Subcutaneous abdominal adipose tissue (tissue), 5 donors: ENCODE results near the gene LCK.

Experiments
- H3K27ac ChIP-seq: one replicate; pipeline ENCODE4 v1.7.0; 2013; ENCODE audit warnings: low read depth, mild to moderate bottlenecking, inconsistent platforms, low read length, moderate library complexity
- H3K27me3 ChIP-seq, 5 donors: one replicate each; pipeline ENCODE4 v1.7.0; 2013; ENCODE audit warnings: low read length in 5 of 5, inconsistent platforms in 1 of 5; ENCODE audit not compliant: control insufficient read depth in 5 of 5, insufficient read depth in 4 of 5
- H3K36me3 ChIP-seq, 5 donors: one replicate each; pipeline ENCODE4 v1.7.0; 2013; ENCODE audit warnings: low read length in 5 of 5; ENCODE audit not compliant: control insufficient read depth in 5 of 5, insufficient read depth in 5 of 5
- H3K4me1 ChIP-seq, 5 donors: one replicate each; pipeline ENCODE4 v1.7.0; 2013; ENCODE audit warnings: low read length in 5 of 5, mild to moderate bottlenecking in 3 of 5, moderate library complexity in 1 of 5; ENCODE audit not compliant: control insufficient read depth in 5 of 5, insufficient read depth in 5 of 5
- H3K4me3 ChIP-seq, 5 donors: one replicate each; pipeline ENCODE4 v1.7.0; 2013; ENCODE audit warnings: low read length in 5 of 5, low read depth in 1 of 5
- H3K9ac ChIP-seq, 5 donors: one replicate each; pipeline ENCODE4 v1.7.0; 2013; ENCODE audit warnings: low read length in 5 of 5, mild to moderate bottlenecking in 4 of 5, moderate library complexity in 3 of 5
- H3K9me3 ChIP-seq, 5 donors: one replicate each; pipeline ENCODE4 v1.7.0; 2013; ENCODE audit warnings: low read length in 5 of 5; ENCODE audit not compliant: control insufficient read depth in 5 of 5
- donor health status: healthy.
- donor health status: healthy.
- donor health status: healthy.
- donor health status: healthy.
- donor health status: healthy.

LCK gene

DNA sequence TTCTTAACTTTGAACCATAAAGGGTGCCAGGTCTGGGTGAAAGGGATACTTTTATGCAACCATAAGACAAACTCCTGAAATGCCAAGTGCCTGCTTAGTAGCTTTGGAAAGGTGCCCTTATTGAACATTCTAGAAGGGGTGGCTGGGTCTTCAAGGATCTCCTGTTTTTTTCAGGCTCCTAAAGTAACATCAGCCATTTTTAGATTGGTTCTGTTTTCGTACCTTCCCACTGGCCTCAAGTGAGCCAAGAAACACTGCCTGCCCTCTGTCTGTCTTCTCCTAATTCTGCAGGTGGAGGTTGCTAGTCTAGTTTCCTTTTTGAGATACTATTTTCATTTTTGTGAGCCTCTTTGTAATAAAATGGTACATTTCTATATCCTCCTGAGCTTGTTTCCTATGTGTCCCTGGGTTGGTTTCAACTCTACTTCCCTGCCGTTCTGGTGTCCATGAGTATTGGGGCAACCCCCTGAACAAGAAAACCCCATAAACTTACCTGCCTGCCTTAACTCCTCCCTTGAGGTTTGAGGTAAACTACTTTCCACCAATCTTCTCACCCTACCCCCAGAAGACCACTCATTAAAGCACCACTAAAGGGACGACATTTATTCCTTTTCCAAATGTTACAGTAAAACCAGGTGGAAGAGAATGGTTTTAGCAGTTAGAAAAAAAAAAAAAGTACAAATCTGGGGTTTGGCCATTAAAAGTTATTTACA lies 82.3 kb downstream of the LCK start:
- Histone ChIP-seq H3K4me3 (no peak overlapping the region), H3K9ac (peak overlapping the region in 1 of 5 donors; percentile 26), H3K9me3 (no peaks in the 10 kb centered on the region), H3K4me1 (peaks cover 0 to 36% (median 32%) of the 10 kb centered on the region in 5 donors), H3K27me3 (peaks cover 0 to 2% (median 0%) of the 10 kb centered on the region in 5 donors), H3K36me3 (peaks cover 0 to 51% (median 36%) of the 10 kb centered on the region in 5 donors), H3K27ac (no peak overlapping the region)

DNA sequence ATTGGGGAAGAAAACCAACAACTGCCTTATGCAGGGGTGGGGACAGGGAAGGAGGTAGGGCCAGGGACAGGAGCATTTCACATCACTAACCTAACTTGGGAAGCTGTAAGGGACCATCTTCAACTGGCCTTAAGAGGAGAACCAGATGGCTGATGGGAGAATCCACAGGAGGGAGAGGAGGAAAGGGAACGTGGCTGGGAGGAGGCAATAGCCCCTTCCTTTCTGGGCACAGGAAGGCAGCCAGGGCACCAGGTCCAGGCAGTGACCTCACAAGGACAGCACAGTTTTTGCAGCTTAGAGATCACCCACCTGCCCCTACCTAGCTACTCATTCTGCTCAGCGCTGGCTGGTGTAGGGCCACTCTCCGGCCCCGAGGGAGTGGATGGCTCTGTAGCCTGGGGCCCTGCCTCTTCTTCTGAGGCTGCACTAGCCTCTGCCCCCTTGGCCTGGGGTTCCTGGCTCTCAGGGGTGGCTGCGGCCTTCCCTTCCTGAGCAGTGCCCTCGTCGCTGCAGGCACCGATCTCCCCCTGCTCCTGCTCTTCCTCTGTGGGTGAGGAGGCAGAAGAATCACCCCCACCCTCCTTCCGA lies 83.3 kb downstream of the LCK start:
- Histone ChIP-seq H3K27ac (no peak overlapping the region), H3K9me3 (no peaks in the 10 kb centered on the region), H3K4me1 (peaks cover 0 to 41% (median 32%) of the 10 kb centered on the region in 5 donors), H3K9ac (peak overlapping the region in 1 of 5 donors; percentile 28), H3K4me3 (peak overlapping the region in 3 of 5 donors; percentile 48 to 65 (median 63)), H3K36me3 (peaks cover 0 to 41% (median 26%) of the 10 kb centered on the region in 5 donors), H3K27me3 (peaks cover 0 to 2% (median 0%) of the 10 kb centered on the region in 5 donors)

DNA sequence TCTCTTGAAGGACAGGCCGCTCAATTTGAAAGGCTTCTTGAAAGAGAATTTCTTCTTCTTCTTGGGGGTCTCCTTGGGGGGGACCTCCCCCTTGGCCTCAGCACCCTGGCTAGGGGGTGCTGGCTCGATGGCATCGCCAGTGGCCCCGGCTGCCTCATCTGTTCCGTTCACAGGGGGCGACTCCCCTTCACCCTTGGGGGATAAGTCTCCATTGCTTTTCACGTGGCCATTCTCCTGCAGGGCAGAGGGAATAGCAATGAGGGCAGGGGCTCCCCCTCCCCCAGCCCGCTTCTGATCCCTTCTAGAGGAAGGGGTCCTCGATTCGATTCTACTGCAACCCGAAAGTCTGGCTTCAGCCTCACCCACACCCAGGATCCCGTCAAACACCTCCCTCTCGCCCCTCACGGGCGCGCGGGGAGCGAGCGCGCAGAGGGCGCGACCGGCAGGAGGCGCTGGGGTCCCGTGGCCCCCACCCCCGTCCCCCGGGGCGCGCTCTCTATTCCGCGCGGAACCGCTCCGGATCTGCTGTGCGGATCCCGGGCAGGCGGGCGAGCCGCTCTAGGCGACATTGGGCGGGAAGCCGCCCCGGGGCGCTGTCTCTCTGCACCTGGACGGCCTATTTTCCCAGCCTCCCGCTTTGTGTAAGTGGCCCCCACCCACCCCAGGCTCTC lies 83.9 kb downstream of the LCK start:
- peaks cover 0 to 36% (median 22%) of the 10 kb centered on the region in 5 donors for H3K36me3 ChIP-seq
- peaks cover 0 to 2% (median 0%) of the 10 kb centered on the region in 5 donors for H3K27me3 ChIP-seq
- peaks cover 0 to 41% (median 32%) of the 10 kb centered on the region in 5 donors for H3K4me1 ChIP-seq
- H3K4me3 ChIP-seq: peak overlapping the region; percentile 48 to 65 (median 58)
- no peaks in the 10 kb centered on the region for H3K9me3 ChIP-seq
- H3K27ac ChIP-seq: no peak overlapping the region
- peak overlapping the region in 2 of 5 donors; percentile 63 to 69 for H3K9ac ChIP-seq

DNA sequence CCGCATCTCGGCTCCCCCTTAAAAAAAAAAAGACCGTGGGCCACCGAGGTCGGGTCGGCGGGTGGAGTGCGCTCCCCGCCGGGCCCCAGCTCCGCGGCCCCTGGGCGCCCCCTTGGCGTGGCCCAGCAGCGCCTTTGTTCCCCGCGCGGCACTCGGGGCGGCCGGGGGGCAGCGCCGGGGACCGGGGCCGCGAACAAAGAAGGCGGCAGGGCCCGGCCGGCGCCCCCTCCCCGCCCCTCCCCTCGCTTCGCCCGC lies 84.4 kb downstream of the LCK start:
- H3K4me1 ChIP-seq: peaks cover 0 to 41% (median 32%) of the 10 kb centered on the region in 5 donors
- H3K36me3 ChIP-seq: peaks cover 0 to 31% (median 22%) of the 10 kb centered on the region in 5 donors
- H3K4me3 ChIP-seq: peak overlapping the region in 4 of 5 donors; percentile 51 to 65 (median 60)
- no peaks in the 10 kb centered on the region for H3K9me3 ChIP-seq
- H3K27me3 ChIP-seq: peaks cover 0 to 2% (median 0%) of the 10 kb centered on the region in 5 donors
- H3K27ac ChIP-seq: no peak overlapping the region
- H3K9ac ChIP-seq: peak overlapping the region in 1 of 5 donors; percentile 63
